AG09309 (cell line): ENCODE results near the gene BICC1.
"Not testable (repeated sequence)": the region's sequence is repeated elsewhere in the genome, so short reads cannot be mapped to it uniquely, and the experiment has no call there.

Experiments
- DNase-seq: peaks from one replicate; pipeline ENCODE4 v3.0.0-alpha.2; 2010; ENCODE audit warnings: low read depth
- H3K4me3 ChIP-seq: 2 replicates; pipeline ENCODE4 v1.5.1; 2011; ENCODE audit warnings: mild to moderate bottlenecking, low read depth, low read length, moderate library complexity; ENCODE audit not compliant: control insufficient read depth
- CTCF ChIP-seq: IDR thresholded peaks from 2 replicates; pipeline ENCODE4 v1.5.1; 2011; ENCODE audit warnings: mild to moderate bottlenecking, low read depth, low read length, inconsistent platforms; ENCODE audit not compliant: insufficient read depth, control insufficient read depth; ENCODE audit errors: missing control alignments

Gene BICC1

GRCh38 chr10:58856508-58857240 lies 344.0 kb downstream of the BICC1 start:
- peak; percentile 94 for DNase-seq
- no peak for TF ChIP-seq CTCF
- no peak overlapping the region for H3K4me3 ChIP-seq

GRCh38 chr10:58857251-58857805 lies 344.7 kb downstream of the BICC1 start:
- no peak overlapping the region for H3K4me3 ChIP-seq
- no peak for DNase-seq
- TF ChIP-seq CTCF = no peak

- H3K4me3 ChIP-seq, DNase-seq: not testable (repeated sequence)
Observed at GRCh38 chr10:58858123-58858522, 345.5 kb downstream of the BICC1 start.

- H3K4me3 ChIP-seq = no peak overlapping the region
- DNase-seq = no peak
- no peak for TF ChIP-seq CTCF
Observed at GRCh38 chr10:58859526-58859925, 346.9 kb downstream of the BICC1 start.

- no peak overlapping the region for H3K4me3 ChIP-seq
- no peak for DNase-seq
- TF ChIP-seq CTCF = no peak
Observed at GRCh38 chr10:58867683-58868082, 355.0 kb downstream of the BICC1 start.

- no peak for DNase-seq
- H3K4me3 ChIP-seq = no peak overlapping the region
- TF ChIP-seq CTCF = no peak
Observed at GRCh38 chr10:58868736-58869435, 356.2 kb downstream of the BICC1 start.

GRCh38 chr10:58870070-58870469 lies 357.4 kb downstream of the BICC1 start:
- H3K4me3 ChIP-seq = no peak overlapping the region
- DNase-seq = no peak
- TF ChIP-seq CTCF = no peak
